ENCODE data around the gene ATP13A4.

ATP13A4 gene

DNA sequence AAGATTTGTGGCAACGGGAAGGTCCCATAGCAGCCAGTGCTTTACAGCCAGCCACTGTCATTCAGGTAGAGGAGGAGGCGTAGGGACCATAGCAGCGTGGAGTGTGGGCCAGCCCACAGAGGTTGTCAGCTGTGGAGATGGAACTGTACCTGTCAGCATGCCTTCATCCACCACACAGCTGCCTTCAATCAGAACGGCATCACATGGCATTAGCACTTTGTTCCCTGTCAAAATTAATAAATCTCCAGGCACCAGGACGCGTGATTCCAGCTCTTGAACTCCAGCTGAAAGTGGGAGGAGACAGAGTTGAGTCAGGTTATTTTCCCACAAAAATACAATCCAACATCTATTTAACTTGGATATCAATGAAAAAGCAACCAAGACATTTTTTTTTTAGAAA, 84.0 kb downstream of the ATP13A4 start:
- H3K4me3 ChIP-seq (ENCODE audit: low read depth, low read length) = no peak overlapping the region
- DNase-seq (ENCODE audit: low read depth) = no peak
- TF ChIP-seq, protein P1, sequence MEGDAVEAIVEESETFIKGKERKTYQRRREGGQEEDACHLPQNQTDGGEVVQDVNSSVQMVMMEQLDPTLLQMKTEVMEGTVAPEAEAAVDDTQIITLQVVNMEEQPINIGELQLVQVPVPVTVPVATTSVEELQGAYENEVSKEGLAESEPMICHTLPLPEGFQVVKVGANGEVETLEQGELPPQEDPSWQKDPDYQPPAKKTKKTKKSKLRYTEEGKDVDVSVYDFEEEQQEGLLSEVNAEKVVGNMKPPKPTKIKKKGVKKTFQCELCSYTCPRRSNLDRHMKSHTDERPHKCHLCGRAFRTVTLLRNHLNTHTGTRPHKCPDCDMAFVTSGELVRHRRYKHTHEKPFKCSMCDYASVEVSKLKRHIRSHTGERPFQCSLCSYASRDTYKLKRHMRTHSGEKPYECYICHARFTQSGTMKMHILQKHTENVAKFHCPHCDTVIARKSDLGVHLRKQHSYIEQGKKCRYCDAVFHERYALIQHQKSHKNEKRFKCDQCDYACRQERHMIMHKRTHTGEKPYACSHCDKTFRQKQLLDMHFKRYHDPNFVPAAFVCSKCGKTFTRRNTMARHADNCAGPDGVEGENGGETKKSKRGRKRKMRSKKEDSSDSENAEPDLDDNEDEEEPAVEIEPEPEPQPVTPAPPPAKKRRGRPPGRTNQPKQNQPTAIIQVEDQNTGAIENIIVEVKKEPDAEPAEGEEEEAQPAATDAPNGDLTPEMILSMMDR (IDR thresholded peaks at IDR 0.05; ENCODE audit: low read depth, low read length, missing control alignments) = no peak
- in situ Hi-C loops (cut with HindIII; ENCODE audit: low sequenced_read_pairs) = no loop called here

- H3K4me3 ChIP-seq (ENCODE audit: low read depth, low read length) = no peak overlapping the region
- TF ChIP-seq, protein P1 (IDR thresholded peaks at IDR 0.05; ENCODE audit: low read depth, low read length, missing control alignments) = no peak
- DNase-seq (ENCODE audit: low read depth) = no peak
- in situ Hi-C loops (cut with HindIII; ENCODE audit: low sequenced_read_pairs) = no loop called here
Observed at GRCh38 chr3:193465992-193466608, 88.6 kb downstream of the ATP13A4 start.

DNA sequence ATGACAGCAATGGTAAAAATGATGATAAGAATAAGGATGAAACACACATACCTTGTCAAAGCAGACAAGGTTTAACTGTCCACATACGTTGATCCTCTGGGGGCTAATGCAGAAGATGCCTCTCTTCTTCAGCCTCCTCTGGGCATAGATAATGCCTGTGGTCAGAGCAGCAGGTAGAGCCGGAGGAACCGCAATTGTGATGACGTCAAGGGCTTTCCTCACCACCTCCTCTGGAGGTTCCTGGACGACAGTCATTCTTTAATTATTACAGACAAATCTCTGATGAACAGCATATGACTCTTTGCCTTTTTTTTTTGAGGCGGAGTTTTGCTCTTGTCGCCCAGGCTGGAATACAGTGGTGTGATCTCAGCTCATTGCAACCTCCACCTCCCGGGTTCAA, 89.8 kb downstream of the ATP13A4 start:
- in situ Hi-C loops (cut with HindIII; ENCODE audit: low sequenced_read_pairs) = no loop called here

DNA sequence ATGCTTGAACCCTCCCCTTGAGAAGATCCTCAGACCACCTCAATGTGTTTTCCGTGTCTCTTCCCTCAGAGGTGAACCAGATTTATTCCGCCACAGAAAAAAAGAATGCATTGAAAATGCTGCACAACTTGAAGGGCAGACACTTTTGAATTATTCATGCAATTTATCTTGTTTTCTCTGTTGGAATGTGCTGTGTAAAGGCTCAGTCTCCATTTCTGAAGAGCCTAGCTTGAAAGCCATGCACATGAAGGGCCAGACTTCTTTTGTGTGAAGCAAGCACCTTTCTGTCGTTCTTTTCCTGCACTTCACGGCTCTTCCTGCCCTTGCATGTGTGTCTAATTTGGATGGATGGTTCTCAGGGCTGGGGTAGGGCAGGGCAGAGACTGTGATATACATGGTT, 97.2 kb downstream of the ATP13A4 start:
- in situ Hi-C loops (cut with HindIII; ENCODE audit: low sequenced_read_pairs) = no loop called here
- no peak for DNase-seq (ENCODE audit: low read depth)
- H3K4me3 ChIP-seq (ENCODE audit: low read depth, low read length) = no peak overlapping the region
- TF ChIP-seq, protein P1 (IDR thresholded peaks at IDR 0.05; ENCODE audit: low read depth, low read length, missing control alignments) = no peak

More for the DNA sequence above, 89.8 kb downstream of the ATP13A4 start:
- no peak overlapping the region for H3K4me3 ChIP-seq (ENCODE audit: low read depth, low read length)
- TF ChIP-seq, protein P1 (IDR thresholded peaks at IDR 0.05; ENCODE audit: low read depth, low read length, missing control alignments) = no peak
- no peak for DNase-seq (ENCODE audit: low read depth)

DNA sequence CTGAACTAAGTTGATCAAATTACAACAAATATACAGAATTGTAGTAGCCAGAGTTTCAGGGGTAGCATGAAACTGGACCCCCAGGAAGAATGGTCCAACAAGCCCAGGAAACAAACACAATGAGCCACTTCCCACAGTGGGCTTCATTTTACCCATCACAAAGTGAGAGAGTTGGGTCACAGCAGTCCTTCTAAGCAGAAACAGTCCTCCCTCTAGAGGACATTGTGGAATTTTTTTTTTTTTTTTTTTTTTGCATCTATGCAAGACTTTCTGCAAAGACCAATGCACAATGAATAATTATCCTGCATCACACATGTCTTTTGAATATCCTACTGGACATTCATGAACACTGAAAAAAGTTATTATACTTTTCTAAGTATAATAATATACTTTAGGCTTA, 102.4 kb downstream of the ATP13A4 start:
- no peak overlapping the region for H3K4me3 ChIP-seq (ENCODE audit: low read depth, low read length)
- in situ Hi-C loops (cut with HindIII; ENCODE audit: low sequenced_read_pairs) = no loop called here
- DNase-seq (ENCODE audit: low read depth) = no peak
- TF ChIP-seq, protein P1 (IDR thresholded peaks at IDR 0.05; ENCODE audit: low read depth, low read length, missing control alignments) = peak; percentile 47

GRCh38 chr3:193451902-193452301, 102.8 kb downstream of the ATP13A4 start:
- in situ Hi-C loops (cut with HindIII; ENCODE audit: low sequenced_read_pairs) = no loop called here
- DNase-seq (ENCODE audit: low read depth) = no peak
- no peak overlapping the region for H3K4me3 ChIP-seq (ENCODE audit: low read depth, low read length)
- TF ChIP-seq, protein P1 (IDR thresholded peaks at IDR 0.05; ENCODE audit: low read depth, low read length, missing control alignments) = no peak

Measured in astrocyte of the cerebellum (primary cell).